Breast epithelium (tissue), 4 donors: ENCODE measurements around the gene YBX1. TPM values are rescaled to one million over a fixed set of nuclear protein-coding genes. Genes with fewer than 3 reads are reported as not detected.

Experiments
- DNase-seq, 2 donors: peaks; one replicate each; pipeline ENCODE4 v3.0.0-alpha.2; 2019; ENCODE audit warnings: low spot score in 2 of 2
- H3K27ac ChIP-seq, 2 donors: fragments of 200-600 bp; sonication (generic) in 1 of 2; one replicate each; pipeline ENCODE4 v1.5.1; 2016 to 2019; ENCODE audit warnings: mild to moderate bottlenecking in 1 of 2
- H3K27me3 ChIP-seq, 2 donors: fragments of 200-600 bp; sonication (generic) in 1 of 2; one replicate each; pipeline versions ENCODE4 v1.5.1 to v1.6.0; 2017 to 2019; ENCODE audit warnings: control low read depth in 1 of 2, mild to moderate bottlenecking in 1 of 2
- H3K36me3 ChIP-seq: fragments of 200-600 bp; one replicate; pipeline ENCODE4 v1.5.1; 2019
- H3K4me1 ChIP-seq, 2 donors: fragments of 200-600 bp; sonication (generic); one replicate each; pipeline ENCODE4 v1.5.1; 2016 to 2019; ENCODE audit warnings: control low read depth in 1 of 2
- H3K4me3 ChIP-seq, 3 donors: fragments of 200-600 bp; sonication (generic); 1 replicate in 2 of 3; 2 replicates in 1 of 3; pipeline ENCODE4 v1.5.1; 2016 to 2019; ENCODE audit warnings: mild to moderate bottlenecking in 3 of 3, moderate library complexity in 2 of 3
- H3K9me3 ChIP-seq, 2 donors: fragments of 200-600 bp; sonication (generic) in 1 of 2; one replicate each; pipeline ENCODE4 v1.5.1; 2016 to 2019; ENCODE audit warnings: control low read depth in 1 of 2
- CTCF ChIP-seq, 3 donors: fragments of 450-650 bp; IDR thresholded peaks; one replicate each; pipeline ENCODE4 v1.5.1; 2016 to 2017; ENCODE audit warnings: antibody characterized with exemption in 3 of 3, mild to moderate bottlenecking in 3 of 3, moderate library complexity in 3 of 3
- POLR2A ChIP-seq: fragments of 450-650 bp; IDR thresholded peaks from one replicate; pipeline ENCODE4 v1.6.1; 2016; ENCODE audit warnings: antibody characterized with exemption, mild to moderate bottlenecking, moderate library complexity
- POLR2AphosphoS5 ChIP-seq, 3 donors: sonication (generic); formaldehyde crosslinking; IDR thresholded peaks; one replicate each; pipeline ENCODE4 v1.6.1; 2017; ENCODE audit warnings: antibody characterized with exemption in 3 of 3
- intact Hi-C: fragments of 100-400 bp; cut with DNase I; formaldehyde crosslinking; loops from one replicate; pipeline ENCODE4 v1.15.1; 2023; ENCODE audit warnings: low total_unique reads
- total RNA-seq, 3 donors: library from RNA; depleted of rRNA; stranded (reverse); fragments of >200 nt; gene quantifications; one replicate each; pipeline ENCODE4 v1.1.0, GENCODE V29; 2016

The YBX1 gene
- total RNA-seq, 3 donors from 2014 or later, result 332 to 694 (median 485) TPM

- Histone ChIP-seq H3K36me3 (no peaks in the 10 kb centered on the region), H3K4me1 (no peaks in the 10 kb centered on the region), H3K27ac (no peak overlapping the region), H3K27me3 (no peaks in the 10 kb centered on the region), H3K9me3 (no peaks in the 10 kb centered on the region), H3K4me3 (no peak overlapping the region)
- peak; percentile 34 to 73 for DNase-seq
- intact Hi-C loops, result no loop called here
- TF ChIP-seq CTCF (IDR thresholded peaks at IDR 0.05) (no peak), POLR2A (no peak), POLR2AphosphoS5 (IDR thresholded peaks at IDR 0.05) (no peak)
Measured at GRCh38 chr1:42737257-42737656, 55.0 kb downstream of the YBX1 start.

- H3K36me3 ChIP-seq, result no peaks in the 10 kb centered on the region
- no peak overlapping the region for H3K27ac ChIP-seq
- no peak for TF ChIP-seq CTCF (IDR thresholded peaks at IDR 0.05)
- H3K27me3 ChIP-seq, result no peaks in the 10 kb centered on the region
- no peaks in the 10 kb centered on the region for H3K4me1 ChIP-seq
- DNase-seq, result no peak
- intact Hi-C loops, result no loop called here
- no peak overlapping the region for H3K4me3 ChIP-seq
- no peaks in the 10 kb centered on the region for H3K9me3 ChIP-seq
Measured at GRCh38 chr1:42737986-42738677, 55.9 kb downstream of the YBX1 start.

DNA sequence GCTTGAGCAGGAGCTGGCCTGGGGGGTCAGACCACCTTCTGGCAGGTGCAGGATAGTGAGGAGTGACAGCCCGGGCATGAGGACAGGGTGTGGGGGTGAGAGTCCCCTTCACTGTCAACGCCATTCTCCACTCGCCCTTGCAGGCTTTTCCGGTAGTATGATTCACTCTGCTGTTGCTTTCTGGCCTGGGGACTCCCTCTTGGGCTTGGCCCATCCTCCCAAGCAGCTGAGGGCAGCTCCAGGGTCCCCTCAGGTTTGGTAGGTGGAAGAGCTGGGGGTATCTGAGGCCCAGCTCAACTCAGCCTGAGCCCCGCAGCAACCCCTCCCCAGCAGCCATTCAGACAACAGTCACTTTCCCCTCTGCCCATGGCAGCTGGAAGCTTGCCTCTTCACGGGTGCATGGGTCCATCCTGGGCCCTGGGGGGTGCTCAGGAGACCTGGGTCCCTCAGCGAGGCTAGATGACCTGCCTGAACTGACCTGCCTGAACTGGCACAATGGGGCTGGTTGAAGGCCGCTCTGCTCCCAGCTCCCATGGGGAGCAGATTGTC, 56.5 kb downstream of the YBX1 start:
- no peak overlapping the region for H3K27ac ChIP-seq
- H3K4me1 ChIP-seq, result no peaks in the 10 kb centered on the region
- DNase-seq, result no peak
- TF ChIP-seq CTCF (IDR thresholded peaks at IDR 0.05) (no peak), POLR2A (no peak), POLR2AphosphoS5 (IDR thresholded peaks at IDR 0.05) (no peak)
- peak overlapping the region in 1 of 3 donors; percentile 40 for H3K4me3 ChIP-seq
- intact Hi-C loops, result no loop called here
- no peaks in the 10 kb centered on the region for H3K27me3 ChIP-seq
- no peaks in the 10 kb centered on the region for H3K9me3 ChIP-seq
- no peaks in the 10 kb centered on the region for H3K36me3 ChIP-seq

DNA sequence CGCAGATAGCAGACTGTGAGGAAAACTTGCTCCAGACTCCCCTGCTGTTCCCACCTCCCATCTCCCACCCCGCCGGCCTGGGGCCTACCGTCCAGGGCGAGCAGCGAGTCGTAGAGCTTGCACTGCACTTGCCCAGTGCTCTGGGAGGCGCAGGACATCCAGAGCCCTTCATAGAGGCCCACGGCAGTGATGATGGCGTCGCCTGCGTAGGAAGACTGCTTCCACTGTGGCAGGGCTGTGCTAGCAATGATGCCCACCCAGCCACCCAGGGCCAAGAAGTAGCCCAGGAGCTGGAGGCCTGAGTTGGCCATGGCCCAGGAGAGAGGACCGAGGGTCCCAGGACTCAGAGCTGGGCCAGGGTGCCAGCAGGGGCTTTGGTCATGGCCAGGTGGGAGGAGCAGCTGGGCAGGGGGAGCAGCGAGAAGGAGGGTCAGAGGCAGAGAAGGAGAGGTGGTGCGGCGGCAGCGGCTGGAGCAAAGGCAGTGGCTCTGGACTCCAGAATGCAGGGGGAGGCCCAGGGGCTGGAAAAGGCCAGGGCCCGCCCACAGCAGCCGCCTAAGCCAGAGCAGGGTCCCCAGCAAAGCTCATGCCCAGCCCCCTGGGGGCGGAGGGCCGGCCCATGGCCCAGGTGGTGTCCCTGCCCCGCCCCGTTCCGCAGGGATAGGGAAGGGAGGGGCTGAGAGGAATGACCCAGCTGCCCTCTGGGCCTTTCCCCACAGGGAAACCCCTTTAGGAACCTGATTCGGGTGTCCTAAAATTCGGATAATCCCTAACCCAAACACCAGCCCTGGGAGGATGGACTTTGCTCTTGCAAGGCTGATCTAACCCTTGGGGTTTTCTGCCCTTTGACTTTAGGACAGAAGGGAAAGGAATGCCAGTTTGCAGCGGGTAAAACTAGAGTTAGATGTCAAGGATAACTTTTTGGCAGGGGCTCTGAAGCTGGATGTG, 57.8 kb downstream of the YBX1 start, which contains the start of gene CLDN19:
Gene CLDN19 (minus strand): TSS at position 484 of the 948 bp plus-strand sequence. CDS start 173 bp downstream, at position 311.
- intact Hi-C loops, result no loop called here
- Histone ChIP-seq H3K4me3 (peak within 1 kb of the TSS in 2 of 3 donors; percentile 28 to 40), H3K27me3 (no peaks in the 10 kb centered on the region), H3K9me3 (no peaks in the 10 kb centered on the region), H3K4me1 (no peaks in the 10 kb centered on the region), H3K27ac (peak within 1 kb of the TSS; percentile 40 to 78), H3K36me3 (no peaks in the 10 kb centered on the region)
- DNase-seq, result no peak
- TF ChIP-seq POLR2AphosphoS5 (IDR thresholded peaks at IDR 0.05) (no peak), CTCF (IDR thresholded peaks at IDR 0.05) (no peak)
